Ramos (cell line): Measurements from ENCODE around the gene NSUN6.

ENCODE experiments used
- in situ Hi-C: fragments of 300-500 bp; cut with MboI; formaldehyde crosslinking; loops from one replicate; pipeline ENCODE4 v1.14.3; 2022; ENCODE audit warnings: low sequenced_read_pairs; ENCODE audit not compliant: unreplicated experiment

NSUN6 gene

DNA sequence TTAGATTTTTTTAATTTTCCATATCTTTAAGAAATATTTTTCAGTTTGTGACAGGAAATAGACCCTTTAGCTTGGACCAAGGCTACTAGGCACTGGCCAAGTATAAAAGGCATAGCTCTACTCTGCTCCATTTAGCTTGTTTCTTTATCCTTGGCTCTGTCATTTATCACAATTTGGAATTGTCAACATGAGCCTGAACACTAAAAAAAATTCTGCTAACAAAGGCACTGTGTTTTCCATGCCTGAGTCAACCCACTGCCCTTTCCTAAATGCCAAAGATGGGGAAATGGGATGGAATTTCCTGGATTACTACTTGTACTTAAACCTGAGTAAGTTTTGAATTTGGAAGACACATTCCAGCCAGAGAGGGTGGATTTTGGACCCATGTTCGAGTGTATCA lies 128.4 kb downstream of the NSUN6 start:
- in situ Hi-C loops = no loop called here

DNA sequence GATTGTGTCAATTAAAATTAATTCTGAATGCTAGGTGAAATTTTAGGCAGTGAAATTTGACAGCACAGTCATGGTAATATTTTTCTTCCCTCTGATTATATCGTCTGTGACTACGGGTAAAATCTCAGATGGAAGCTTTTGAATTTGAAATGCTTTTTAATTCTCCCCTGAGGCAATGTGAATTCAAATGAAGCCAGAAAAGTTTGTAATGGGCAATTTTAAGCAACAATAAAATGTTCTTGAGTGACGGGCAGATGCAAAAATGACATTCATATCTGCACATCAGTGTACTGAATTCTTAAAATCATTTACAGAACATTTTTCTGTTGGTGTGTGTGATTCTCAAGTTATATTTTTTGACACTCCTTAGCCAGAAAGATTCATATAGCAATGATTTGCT lies 134.5 kb downstream of the NSUN6 start:
- in situ Hi-C loops = no loop called here

DNA sequence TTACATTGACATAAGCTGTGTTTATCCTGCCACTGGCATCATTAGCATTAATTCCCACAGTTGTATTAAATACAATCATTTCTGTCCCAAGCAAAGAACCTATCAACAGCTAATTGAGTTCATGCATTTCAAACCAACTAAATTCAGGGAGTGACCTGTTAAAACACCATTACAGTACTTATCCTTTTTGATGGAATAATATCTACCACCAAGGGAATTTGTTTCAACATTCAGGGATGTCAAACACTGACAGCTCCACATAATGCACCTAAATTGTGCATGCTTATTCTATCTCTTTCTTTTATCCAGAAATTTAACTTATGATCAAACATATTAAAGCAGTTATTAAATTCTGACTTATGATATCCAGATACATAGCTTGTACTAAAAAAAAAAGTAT lies 136.8 kb downstream of the NSUN6 start:
- in situ Hi-C loops = no loop called here

DNA sequence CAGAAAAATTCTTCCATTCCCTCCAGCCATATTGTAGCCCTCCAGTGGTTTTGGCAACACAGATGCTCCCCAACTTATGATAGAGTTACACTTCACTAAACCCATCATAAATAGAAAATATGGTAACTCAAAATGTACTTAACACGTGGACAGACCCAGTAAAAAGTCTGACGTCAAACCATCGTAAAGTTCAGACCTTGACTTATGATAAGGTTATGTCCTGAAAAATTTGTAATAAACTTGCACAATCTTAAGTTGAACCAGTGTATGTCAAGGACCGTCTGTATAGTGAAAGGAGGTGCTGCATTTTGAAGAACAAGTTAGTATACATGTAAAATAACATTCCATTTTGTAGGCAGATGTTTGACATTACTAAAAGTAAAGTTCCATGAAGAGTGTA lies 142.8 kb downstream of the NSUN6 start:
- in situ Hi-C loops = no loop called here

DNA sequence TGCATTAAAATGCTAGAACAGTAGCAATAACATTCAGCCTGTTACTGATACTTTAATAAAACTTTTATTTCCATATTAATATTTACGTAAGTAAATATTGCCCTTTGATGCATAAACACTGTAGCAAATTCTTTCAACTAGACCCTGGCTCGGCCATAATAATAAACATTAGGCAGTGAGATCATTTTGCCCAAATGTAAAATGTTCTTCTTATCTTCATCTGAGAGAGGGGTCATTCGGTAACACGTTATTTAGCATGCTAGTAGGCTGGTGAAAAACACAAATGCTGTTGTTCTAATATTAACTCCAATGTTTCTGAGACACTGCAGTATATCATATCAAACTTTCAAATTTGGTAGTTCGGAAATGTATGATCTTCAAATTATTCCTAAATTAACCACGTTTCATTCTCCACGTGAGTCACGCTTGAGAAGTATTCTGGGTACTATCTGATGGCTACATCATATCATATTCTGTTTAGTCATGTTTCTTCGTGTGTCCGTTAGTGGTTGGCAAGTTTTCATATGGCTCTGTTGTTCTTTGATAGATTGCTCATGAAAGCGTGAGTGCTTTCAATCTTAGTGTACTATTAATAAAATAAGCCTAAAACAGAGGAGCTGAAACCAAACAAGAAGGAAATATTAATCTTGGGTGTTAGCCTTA lies 145.8 kb downstream of the NSUN6 start:
- in situ Hi-C loops = no loop called here

DNA sequence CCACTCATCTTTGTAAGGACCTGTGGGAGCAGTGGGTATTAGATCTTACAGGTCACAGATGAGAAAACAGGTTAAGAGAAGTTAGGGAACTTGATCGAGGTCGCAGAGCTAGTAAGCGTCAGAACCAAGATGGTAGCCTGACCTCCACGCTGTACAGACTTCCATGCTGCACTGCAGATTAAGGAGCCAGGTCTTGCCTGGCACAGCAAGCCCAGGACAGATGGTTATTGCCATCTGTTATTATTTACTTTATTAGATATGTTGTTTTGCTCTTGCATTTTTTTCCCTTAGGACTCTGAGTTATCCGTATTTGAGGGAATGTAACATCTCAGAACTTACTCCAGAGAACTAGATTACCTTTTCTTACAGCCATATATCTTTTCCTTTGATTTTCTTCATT lies 147.2 kb downstream of the NSUN6 start:
- in situ Hi-C loops = no loop called here

- in situ Hi-C loops = no loop called here
Measured at GRCh38 chr10:18501629-18502028, 149.8 kb downstream of the NSUN6 start.

GRCh38 chr10:18501198-18501597 lies 150.2 kb downstream of the NSUN6 start:
- in situ Hi-C loops = no loop called here

GRCh38 chr10:18500576-18500975 lies 150.8 kb downstream of the NSUN6 start:
- in situ Hi-C loops = no loop called here

DNA sequence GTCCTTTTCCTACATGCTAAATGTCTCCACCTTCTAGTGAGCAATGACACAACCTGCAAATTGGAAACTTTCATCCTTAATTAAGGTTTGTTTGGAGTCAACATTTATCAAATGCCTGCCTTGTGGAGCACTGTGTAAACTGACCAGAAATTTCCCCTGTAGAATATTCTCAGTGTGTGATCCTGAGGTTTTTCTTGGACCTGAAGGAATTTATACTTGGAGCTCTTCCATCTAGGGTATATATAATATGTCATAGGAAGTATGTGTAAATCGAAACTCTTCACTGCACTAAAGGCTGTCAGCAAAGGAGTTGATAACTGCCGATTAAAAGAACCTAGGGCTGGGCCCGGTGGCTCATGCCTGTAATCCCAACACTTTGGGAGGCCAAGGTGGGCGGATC lies 152.4 kb downstream of the NSUN6 start:
- in situ Hi-C loops = no loop called here

- in situ Hi-C loops = no loop called here
Measured at GRCh38 chr10:18497806-18498369, 153.5 kb downstream of the NSUN6 start.
